K562 (cell line): ENCODE measurements around the gene ASB18. TPM values are rescaled to one million over a fixed set of nuclear protein-coding genes. Genes with fewer than 3 reads are reported as not detected.

Source experiments
- ATAC-seq: fragments of 200-7000 bp; cut with Tn5 transposase; 3 replicates; pipeline ENCODE4 v1.9.1; 2020; ENCODE audit warnings: moderate library complexity
- BruUV-seq: library from RNA; stranded (reverse); fragments of 400-500 nt; replicated peaks from 2 replicates; lab custom pipeline; 2021; lab: Mats Ljungman, UMichigan
- CTCF ChIA-PET: fragments of 300-600 bp; formaldehyde crosslinking; extraction: SDS; loops from one replicate; lab custom pipeline; 2021; ENCODE audit warnings: low intra/inter-chr PET ratio; lab: Yijun Ruan, JAX
- POLR2A ChIA-PET: fragments of 300-600, 350-650 bp; sonication (Branson Sonifier 250); formaldehyde crosslinking; extraction: SDS; loops from one replicate; lab custom pipeline; 2021; ENCODE audit warnings: antibody characterized with exemption, inconsistent platforms; lab: Yijun Ruan, JAX
- DNase-seq, 4 experiments: peaks; one replicate each; pipeline versions ENCODE4 v3.0.0 to v3.0.0-alpha.2; 2011 to 2018; ENCODE audit warnings: low spot score in 3 of 4, mixed read lengths in 3 of 4; ENCODE audit errors: extremely low read depth in 1 of 4
- FAIRE-seq: peaks from 2 replicates; lab custom pipeline; 2011; peaks lifted over from hg19 to GRCh38; lab: Jason Lieb, UNC
- H2AFZ ChIP-seq: 2 replicates; pipeline ENCODE4 v1.6.0; 2011; ENCODE audit warnings: low read depth, low read length, control low read depth, inconsistent platforms
- H3K27ac ChIP-seq: fragments of 200-600 bp; 3 replicates; pipeline ENCODE4 v1.8.0; 2011; ENCODE audit warnings: low read depth, mild to moderate bottlenecking, control low read depth, inconsistent platforms, low read length, moderate library complexity, mixed read lengths; ENCODE audit errors: extremely low read depth
- H3K27me3 ChIP-seq, 2 experiments: fragments of 300-600 bp in 1 of 2; 2 replicates in 1 of 2; 3 replicates in 1 of 2; pipeline versions ENCODE4 v1.6.0 to v1.8.0; 2011; ENCODE audit warnings: inconsistent platforms in 2 of 2, low read length in 2 of 2, mild to moderate bottlenecking in 1 of 2, mixed read lengths in 1 of 2, moderate library complexity in 1 of 2; ENCODE audit not compliant: control insufficient read depth in 2 of 2, insufficient read depth in 2 of 2
- H3K36me3 ChIP-seq: fragments of 300-600 bp; 3 replicates; pipeline ENCODE4 v1.8.0; 2011; ENCODE audit warnings: mild to moderate bottlenecking, low read length, inconsistent platforms; ENCODE audit not compliant: control insufficient read depth, insufficient read depth
- H3K4me1 ChIP-seq, 2 experiments: fragments of 200-600 bp in 1 of 2; replicated peaks in 1 of 2; 2 replicates in 1 of 2; 3 replicates in 1 of 2; pipeline versions ENCODE4 v1.5.1 to v1.8.0; 2011; ENCODE audit warnings: inconsistent platforms in 2 of 2, low read length in 2 of 2, mild to moderate bottlenecking in 1 of 2, mixed read lengths in 1 of 2, moderate library complexity in 1 of 2; ENCODE audit not compliant: control insufficient read depth in 2 of 2, insufficient read depth in 2 of 2
- H3K4me2 ChIP-seq: 2 replicates; pipeline ENCODE4 v1.6.1; 2011; ENCODE audit warnings: low read length, control low read depth, inconsistent platforms, mixed read lengths; ENCODE audit not compliant: insufficient read depth
- H3K4me3 ChIP-seq: fragments of 200-600 bp; sonication (generic), shearing (Covaris generic); 2 replicates; pipeline ENCODE4 v1.5.1; 2016; ENCODE audit warnings: control low read depth, inconsistent platforms
- H3K79me2 ChIP-seq: fragments of 200-600 bp; 3 replicates; pipeline ENCODE4 v1.8.0; 2011; ENCODE audit warnings: low read length, inconsistent platforms; ENCODE audit not compliant: control insufficient read depth, insufficient read depth
- H3K9ac ChIP-seq, 2 experiments: 2 replicates each; pipeline versions ENCODE4 v1.6.0 to v1.6.1; 2011; ENCODE audit warnings: low read depth in 2 of 2, low read length in 2 of 2, control low read depth in 1 of 2, inconsistent platforms in 1 of 2, mild to moderate bottlenecking in 1 of 2, mixed read lengths in 1 of 2; ENCODE audit not compliant: insufficient read depth in 1 of 2
- H3K9me1 ChIP-seq: one replicate; pipeline ENCODE4 v1.6.0; 2011; ENCODE audit warnings: inconsistent platforms, mild to moderate bottlenecking, low read length, moderate library complexity; ENCODE audit not compliant: control insufficient read depth, insufficient read depth
- H3K9me3 ChIP-seq: replicated peaks from 2 replicates; pipeline ENCODE4 v1.5.1; 2011; ENCODE audit warnings: low read depth, low read length, inconsistent platforms; ENCODE audit not compliant: control insufficient read depth, insufficient read depth
- H4K20me1 ChIP-seq: replicated peaks from 2 replicates; pipeline ENCODE4 v1.6.1; 2011; ENCODE audit warnings: low read length, inconsistent platforms, mixed read lengths; ENCODE audit not compliant: control insufficient read depth, insufficient read depth
- CC2D1A ChIP-seq: fragments of 450-650 bp; IDR thresholded peaks from 2 replicates; pipeline ENCODE4 v1.6.1; 2017; ENCODE audit warnings: mild to moderate bottlenecking
- CCAR2 ChIP-seq: fragments of 200-400 bp; formaldehyde crosslinking; IDR thresholded peaks from 2 replicates; pipeline ENCODE4 v1.6.1; 2017; ENCODE audit warnings: mild to moderate bottlenecking, low read depth, low read length
- NKRF ChIP-seq: fragments of 450-650 bp; IDR thresholded peaks from 2 replicates; pipeline ENCODE4 v1.6.1; 2016; ENCODE audit warnings: borderline replicate concordance
- SIRT6 ChIP-seq: IDR thresholded peaks from one replicate; pipeline ENCODE4 v1.6.1; 2012; ENCODE audit warnings: low read depth, mild to moderate bottlenecking, control low read depth, inconsistent platforms, low read length, moderate library complexity
- SMC3 ChIP-seq: conservative IDR thresholded peaks from 2 replicates; pipeline ENCODE4 v1.6.1; 2011; ENCODE audit warnings: low read depth, low read length, improper control_type of control experiment; ENCODE audit not compliant: insufficient read depth
- TFE3 ChIP-seq: fragments of 450-650 bp; formaldehyde crosslinking; IDR thresholded peaks from 2 replicates; pipeline ENCODE4 v1.4.0; 2020; ENCODE audit warnings: mild to moderate bottlenecking, mixed read lengths
- ZNF263 ChIP-seq: sonication (generic); formaldehyde crosslinking; IDR thresholded peaks from 2 replicates; pipeline ENCODE4 v1.8.0; 2022; ENCODE audit warnings: mild to moderate bottlenecking, missing genetic modification reagents, borderline replicate concordance
- ZNF507 ChIP-seq: conservative IDR thresholded peaks from 2 replicates; pipeline ENCODE4 v1.6.1; 2017; ENCODE audit warnings: missing genetic modification characterization, missing compliant biosample characterization
- ZNF551 ChIP-seq: fragments of 250-450 bp; sonication (Bioruptor Pico); IDR thresholded peaks from 2 replicates; pipeline ENCODE4 v1.5.0; 2021; ENCODE audit warnings: mild to moderate bottlenecking, moderate library complexity
- ZNF668 ChIP-seq: fragments of 250-450 bp; sonication (Bioruptor Pico); IDR thresholded peaks from 2 replicates; pipeline ENCODE4 v1.8.0; 2022; ENCODE audit warnings: mild to moderate bottlenecking, inconsistent platforms
- WGBS: fragments of 100-300 bp; shearing (Covaris generic); methylation state at CpG from one replicate; pipeline ENCODE4 v1.1.6; 2016; ENCODE audit warnings: low coverage, mixed read lengths; ENCODE audit not compliant: insufficient coverage; ENCODE audit errors: missing lambda C conversion rate; 5-methylcytosine and 5-hydroxymethylcytosine counted together
- in situ Hi-C: fragments of 300-500 bp; cut with MboI; formaldehyde crosslinking; loops from 4 replicates; pipeline ENCODE4 v1.15.0; 2018; ENCODE audit warnings: inconsistent platforms, mixed read lengths
- intact Hi-C: fragments of 100-400 bp; cut with micrococcal nuclease; formaldehyde crosslinking; loops from 2 replicates; pipeline ENCODE4 v1.14.2; 2022
- polyA plus RNA-seq, 8 experiments: library from polyadenylated mRNA; depleted of rRNA in 4 of 8; stranded (reverse) in 5 of 8; unstranded in 3 of 8; fragments of >200 nt; fragmentation: Nextera tagmentation in 2 of 8; fragmentation: Illumina TruSeq in 1 of 8; extraction: Ambion mirVana in 2 of 8; extraction: Trizol in 1 of 8; gene quantifications; 2 replicates each; pipeline versions ENCODE4 v1.2.1 to v1.2.3, GENCODE V29; 2011 to 2014; ENCODE audit warnings: inconsistent platforms in 1 of 8, missing spikeins in 1 of 8
- total RNA-seq, 7 experiments: library from RNA; depleted of rRNA in 6 of 7; stranded (reverse); fragments of >200 nt in 6 of 7; fragmentation: Illumina TruSeq in 2 of 7; extraction: Trizol in 2 of 7; gene quantifications; 2 replicates each; pipeline versions ENCODE4 v1.2.1 to v1.2.3, GENCODE V29; 2011 to 2021; ENCODE audit warnings: low replicate concordance in 1 of 7

ASB18 gene
- total and polyA plus RNA-seq, 9 of the 15 experiments (the other 6 are each of a cell fraction or from before 2014, with no cell fraction given), result not detected

GRCh38 chr2:236306825-236307540 lies 42.8 kb upstream of the ASB18 start:
- FAIRE-seq (no peak), DNase-seq (no peak), ATAC-seq (no peak)
- Histone ChIP-seq H3K4me2 (no peak overlapping the region), H3K9me3 (no peaks in the 10 kb centered on the region), H3K79me2 (no peaks in the 10 kb centered on the region), H3K4me1 (no peaks in the 10 kb centered on the region), H3K9me1 (no peaks in the 10 kb centered on the region), H3K27ac (no peak overlapping the region), H3K36me3 (no peaks in the 10 kb centered on the region), H3K27me3 (peaks cover 0 to 9% of the 10 kb centered on the region in 2 experiments; a peak in 2 of 5 replicates), H3K4me3 (no peak overlapping the region), H2AFZ (no peak overlapping the region), H3K9ac (no peak overlapping the region), H4K20me1 (no peaks in the 10 kb centered on the region)
- in situ Hi-C loops, result no loop called here
- intact Hi-C loops, result no loop called here
- WGBS, result 1% methylated on average over 12 of the region's 13 CpGs
- TF ChIP-seq ZNF668 (CRISPR knock-in tag) (no peak), ZNF551 (CRISPR knock-in tag) (no peak), NKRF (no peak), SMC3 (no peak), ZNF263 (CRISPR knock-in tag) (no peak), CC2D1A (no peak), TFE3 (CRISPR knock-in tag) (no peak), ZNF507 (tag) (no peak), CCAR2 (no peak), SIRT6 (no peak)
- no TSS peak for BruUV-seq
- POLR2A ChIA-PET, result interaction anchor here (0.9 kb wide), 1 partner anchor 306 kb away, joined by 3 read pairs; no protein-coding TSS in a partner anchor
- CTCF ChIA-PET, result no interaction called here
